ENCODE data around the gene GRID1.

DNA sequence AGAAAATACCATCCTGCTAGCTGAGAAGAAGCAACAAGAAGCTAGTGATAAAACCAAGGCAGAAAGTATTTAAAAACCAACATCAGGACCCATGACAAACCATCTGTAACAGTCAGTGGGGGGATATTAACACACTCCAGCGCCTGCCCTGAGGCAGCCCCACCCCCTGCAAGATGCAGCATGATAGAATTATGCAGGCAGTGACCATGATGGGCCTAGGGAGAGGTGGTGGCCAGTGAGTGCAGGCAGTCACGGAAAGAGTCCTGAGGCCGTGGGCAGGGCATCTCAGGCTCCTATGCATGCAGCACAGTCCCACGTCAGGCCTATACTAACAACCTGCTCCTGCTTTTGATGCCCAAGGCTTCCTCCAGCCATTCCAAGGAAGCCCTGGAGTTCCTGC, 686.9 kb downstream of the GRID1 start:
- TF ChIP-seq, protein P1, sequence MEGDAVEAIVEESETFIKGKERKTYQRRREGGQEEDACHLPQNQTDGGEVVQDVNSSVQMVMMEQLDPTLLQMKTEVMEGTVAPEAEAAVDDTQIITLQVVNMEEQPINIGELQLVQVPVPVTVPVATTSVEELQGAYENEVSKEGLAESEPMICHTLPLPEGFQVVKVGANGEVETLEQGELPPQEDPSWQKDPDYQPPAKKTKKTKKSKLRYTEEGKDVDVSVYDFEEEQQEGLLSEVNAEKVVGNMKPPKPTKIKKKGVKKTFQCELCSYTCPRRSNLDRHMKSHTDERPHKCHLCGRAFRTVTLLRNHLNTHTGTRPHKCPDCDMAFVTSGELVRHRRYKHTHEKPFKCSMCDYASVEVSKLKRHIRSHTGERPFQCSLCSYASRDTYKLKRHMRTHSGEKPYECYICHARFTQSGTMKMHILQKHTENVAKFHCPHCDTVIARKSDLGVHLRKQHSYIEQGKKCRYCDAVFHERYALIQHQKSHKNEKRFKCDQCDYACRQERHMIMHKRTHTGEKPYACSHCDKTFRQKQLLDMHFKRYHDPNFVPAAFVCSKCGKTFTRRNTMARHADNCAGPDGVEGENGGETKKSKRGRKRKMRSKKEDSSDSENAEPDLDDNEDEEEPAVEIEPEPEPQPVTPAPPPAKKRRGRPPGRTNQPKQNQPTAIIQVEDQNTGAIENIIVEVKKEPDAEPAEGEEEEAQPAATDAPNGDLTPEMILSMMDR (IDR thresholded peaks at IDR 0.05), result no peak
- TF ChIP-seq POLR2AphosphoS5 (IDR thresholded peaks at IDR 0.05), result no peak
